GM13976 (cell line): ENCODE results near the gene AP5Z1.

Experiments used
- DNase-seq: peaks from one replicate; pipeline ENCODE4 v3.0.0; 2012; ENCODE audit warnings: low spot score
- CTCF ChIP-seq: IDR thresholded peaks from 2 replicates; pipeline ENCODE4 v1.5.1; 2012; ENCODE audit warnings: borderline replicate concordance, mild to moderate bottlenecking; ENCODE audit not compliant: insufficient read depth; ENCODE audit errors: extremely low read depth, missing control alignments, control extremely low read depth
- in situ Hi-C: fragments of 300-500 bp; cut with MboI; formaldehyde crosslinking; loops from one replicate; pipeline ENCODE4 v1.12.0; 2022; ENCODE audit warnings: low sequenced_read_pairs, mixed read lengths, inconsistent platforms; ENCODE audit not compliant: unreplicated experiment

Gene AP5Z1

GRCh38 chr7:4797858-4798705 lies 22.7 kb downstream of the AP5Z1 start:
- in situ Hi-C loops = loop anchor here (10.0 kb wide), 1 partner anchor 287 kb away; no protein-coding TSS in a partner anchor
- TF ChIP-seq CTCF = peak; percentile 98
- peak; percentile 86 for DNase-seq

- no peak for DNase-seq
- no peak for TF ChIP-seq CTCF
- in situ Hi-C loops = loop anchor here (10.0 kb wide), 1 partner anchor 286 kb away; no protein-coding TSS in a partner anchor
These were observed 23.3 kb downstream of the AP5Z1 start for GRCh38 chr7:4798706-4799235.

GRCh38 chr7:4799508-4800268 lies 24.3 kb downstream of the AP5Z1 start:
- in situ Hi-C loops = loop anchor here (10.0 kb wide), 1 partner anchor 285 kb away; no protein-coding TSS in a partner anchor
- no peak for TF ChIP-seq CTCF
- no peak for DNase-seq

GRCh38 chr7:4800487-4800886 lies 25.1 kb downstream of the AP5Z1 start:
- in situ Hi-C loops = no loop called here
- DNase-seq = no peak
- no peak for TF ChIP-seq CTCF

- in situ Hi-C loops = no loop called here
- no peak for DNase-seq
- no peak for TF ChIP-seq CTCF
These were observed 25.8 kb downstream of the AP5Z1 start for GRCh38 chr7:4800926-4801838.
